HEK293T (cell line): Measurements from ENCODE around the gene KIF13A.

Source experiments
- CTCF ChIA-PET: fragments of 350-600 bp; formaldehyde crosslinking; extraction: SDS; loops from one replicate; lab custom pipeline; 2021; ENCODE audit warnings: antibody characterized with exemption, inconsistent platforms; lab: Yijun Ruan, JAX
- POLR2A ChIA-PET: fragments of 350-600 bp; formaldehyde crosslinking; extraction: SDS; loops from one replicate; lab custom pipeline; 2020; ENCODE audit warnings: antibody characterized with exemption, inconsistent platforms; lab: Yijun Ruan, JAX
- DNase-seq: peaks from one replicate; pipeline ENCODE4 v3.0.0; 2012; ENCODE audit warnings: mixed read lengths; ENCODE audit errors: extremely low spot score
- ARNT ChIP-seq: fragments of 450-650 bp; IDR thresholded peaks from 2 replicates; pipeline ENCODE4 v1.6.1; 2017; ENCODE audit warnings: mild to moderate bottlenecking
- BHLHE40 ChIP-seq: fragments of 450-650 bp; IDR thresholded peaks from 2 replicates; pipeline ENCODE4 v1.6.1; 2016; ENCODE audit warnings: mild to moderate bottlenecking, moderate library complexity, borderline replicate concordance
- CTBP1 ChIP-seq: fragments of 450-650 bp; IDR thresholded peaks from 2 replicates; pipeline ENCODE4 v1.6.1; 2016; ENCODE audit warnings: borderline replicate concordance
- ELF4 ChIP-seq: fragments of 450-650 bp; IDR thresholded peaks from 2 replicates; pipeline ENCODE4 v1.6.1; 2017; ENCODE audit warnings: antibody characterized with exemption
- FOXA1 ChIP-seq: fragments of 450-650 bp; IDR thresholded peaks from 2 replicates; pipeline ENCODE4 v1.6.1; 2016; ENCODE audit warnings: mild to moderate bottlenecking
- FOXK2 ChIP-seq: fragments of 450-650 bp; IDR thresholded peaks from 2 replicates; pipeline ENCODE4 v1.6.1; 2016; ENCODE audit warnings: mild to moderate bottlenecking
- FOXM1 ChIP-seq: fragments of 450-650 bp; IDR thresholded peaks from 2 replicates; pipeline ENCODE4 v1.6.1; 2017; ENCODE audit warnings: mild to moderate bottlenecking, borderline replicate concordance
- HDGF ChIP-seq: fragments of 450-650 bp; IDR thresholded peaks from 2 replicates; pipeline ENCODE4 v1.6.1; 2017; ENCODE audit warnings: antibody characterized with exemption, borderline replicate concordance
- L3MBTL2 ChIP-seq: fragments of 450-650 bp; conservative IDR thresholded peaks from 2 replicates; pipeline ENCODE4 v1.6.1; 2016; ENCODE audit warnings: mild to moderate bottlenecking
- LEF1 ChIP-seq: fragments of 450-650 bp; IDR thresholded peaks from 2 replicates; pipeline ENCODE4 v1.6.1; 2017; ENCODE audit warnings: mild to moderate bottlenecking, borderline replicate concordance
- NFRKB ChIP-seq: fragments of 450-650 bp; IDR thresholded peaks from 2 replicates; pipeline ENCODE4 v1.6.1; 2016; ENCODE audit warnings: mild to moderate bottlenecking, moderate library complexity
- SP1 ChIP-seq: fragments of 450-650 bp; IDR thresholded peaks from 2 replicates; pipeline ENCODE4 v1.6.1; 2017
- SUZ12 ChIP-seq: fragments of 450-650 bp; IDR thresholded peaks from 2 replicates; pipeline ENCODE4 v1.6.1; 2016; ENCODE audit warnings: mild to moderate bottlenecking
- TARDBP ChIP-seq: fragments of 450-650 bp; IDR thresholded peaks from 2 replicates; pipeline ENCODE4 v1.6.1; 2016
- ZNF384 ChIP-seq: fragments of 450-650 bp; IDR thresholded peaks from 2 replicates; pipeline ENCODE4 v1.6.1; 2016
- TF ChIP-seq, protein P1 (sequence below): fragments of 450-650 bp; IDR thresholded peaks from 2 replicates; pipeline ENCODE4 v1.6.1; 2016

The KIF13A gene

GRCh38 chr6:17826301-17826700 is 161.1 kb downstream of the KIF13A start:
- POLR2A ChIA-PET: no interaction called here
- CTCF ChIA-PET: no interaction called here
- no peak for TF ChIP-seq HDGF
- no peak for TF ChIP-seq L3MBTL2
- no peak for TF ChIP-seq FOXM1
- TF ChIP-seq ZNF384: no peak
- TF ChIP-seq, protein P1, sequence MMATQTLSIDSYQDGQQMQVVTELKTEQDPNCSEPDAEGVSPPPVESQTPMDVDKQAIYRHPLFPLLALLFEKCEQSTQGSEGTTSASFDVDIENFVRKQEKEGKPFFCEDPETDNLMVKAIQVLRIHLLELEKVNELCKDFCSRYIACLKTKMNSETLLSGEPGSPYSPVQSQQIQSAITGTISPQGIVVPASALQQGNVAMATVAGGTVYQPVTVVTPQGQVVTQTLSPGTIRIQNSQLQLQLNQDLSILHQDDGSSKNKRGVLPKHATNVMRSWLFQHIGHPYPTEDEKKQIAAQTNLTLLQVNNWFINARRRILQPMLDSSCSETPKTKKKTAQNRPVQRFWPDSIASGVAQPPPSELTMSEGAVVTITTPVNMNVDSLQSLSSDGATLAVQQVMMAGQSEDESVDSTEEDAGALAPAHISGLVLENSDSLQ: no peak
- TF ChIP-seq FOXK2: no peak
- TF ChIP-seq ARNT: no peak
- no peak for TF ChIP-seq BHLHE40
- no peak for TF ChIP-seq SP1
- TF ChIP-seq FOXA1: no peak
- no peak for TF ChIP-seq TARDBP
- no peak for TF ChIP-seq LEF1
- TF ChIP-seq SUZ12: no peak
- TF ChIP-seq CTBP1: no peak
- TF ChIP-seq NFRKB: no peak
- no peak for DNase-seq

DNA sequence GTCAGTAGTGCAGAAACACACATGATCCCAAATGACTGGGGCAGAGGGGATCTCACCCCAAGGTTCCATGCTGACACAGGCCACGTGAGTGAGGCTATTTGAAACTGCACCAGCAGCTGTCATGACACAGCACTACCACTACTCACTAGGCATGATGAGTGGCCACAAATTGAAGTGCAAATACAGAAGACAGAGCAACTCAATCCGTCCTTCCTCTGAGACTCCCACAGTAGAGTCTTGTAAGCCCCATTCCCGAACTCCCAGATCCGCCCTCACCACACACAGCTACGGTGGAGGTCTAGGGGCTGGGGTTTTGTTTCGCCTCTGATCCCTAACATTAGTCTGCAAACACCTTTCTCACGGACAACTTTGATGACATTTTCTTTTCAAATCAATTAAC is 167.4 kb downstream of the KIF13A start:
- TF ChIP-seq ELF4 (no peak), CTBP1 (no peak), FOXA1 (no peak), HDGF (no peak), FOXK2 (no peak), L3MBTL2 (no peak), FOXM1 (no peak), SUZ12 (no peak), TARDBP (no peak), LEF1 (no peak), SP1 (no peak), NFRKB (no peak), BHLHE40 (no peak), ZNF384 (no peak)
- TF ChIP-seq, protein P1: no peak
- ChIA-PET POLR2A (no interaction called here), CTCF (no interaction called here)
- peak; percentile 13 for DNase-seq

DNA sequence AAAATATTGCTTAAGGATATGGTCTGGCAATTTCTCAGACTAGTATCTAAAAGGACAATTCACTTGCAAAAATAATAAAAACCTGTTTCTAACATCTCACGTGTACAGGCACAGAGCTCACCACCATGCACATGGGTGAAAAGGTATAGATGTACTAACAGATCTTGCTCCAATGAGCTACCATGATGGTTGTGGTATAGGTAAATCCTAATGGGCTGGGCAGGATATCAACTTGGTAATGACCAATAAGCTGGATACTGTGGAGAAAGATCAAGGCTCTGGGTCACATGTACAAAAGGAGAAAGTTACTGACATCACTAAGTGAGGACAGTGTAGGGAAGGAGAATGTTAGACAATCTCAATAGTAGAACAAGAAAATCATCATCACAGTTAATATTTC is 169.7 kb downstream of the KIF13A start:
- CTCF ChIA-PET: interaction anchor here (0.6 to 1.6 kb wide), 4 partner anchors 230 to 236 kb away, joined by 3 to 6 read pairs (median 3); no protein-coding TSS in a partner anchor
- no peak for DNase-seq

GRCh38 chr6:17816921-17817611 is 170.4 kb downstream of the KIF13A start:
- no peak for DNase-seq
- TF ChIP-seq CTBP1 (no peak), ARNT (no peak), BHLHE40 (no peak), L3MBTL2 (no peak), TARDBP (no peak), FOXK2 (no peak), NFRKB (no peak), LEF1 (no peak), FOXM1 (no peak)
- POLR2A ChIA-PET: no interaction called here
- CTCF ChIA-PET: interaction anchor here (0.6 to 1.6 kb wide), 4 partner anchors 231 to 306 kb away, joined by 3 to 6 read pairs (median 4); partner anchors contain the start of gene NHLRC1

More for the DNA sequence above, 169.7 kb downstream of the KIF13A start:
- TF ChIP-seq SUZ12 (no peak), FOXM1 (no peak), FOXK2 (no peak), NFRKB (no peak), SP1 (no peak), LEF1 (no peak), BHLHE40 (no peak), ELF4 (no peak)
- TF ChIP-seq, protein P1: no peak
- POLR2A ChIA-PET: no interaction called here

DNA sequence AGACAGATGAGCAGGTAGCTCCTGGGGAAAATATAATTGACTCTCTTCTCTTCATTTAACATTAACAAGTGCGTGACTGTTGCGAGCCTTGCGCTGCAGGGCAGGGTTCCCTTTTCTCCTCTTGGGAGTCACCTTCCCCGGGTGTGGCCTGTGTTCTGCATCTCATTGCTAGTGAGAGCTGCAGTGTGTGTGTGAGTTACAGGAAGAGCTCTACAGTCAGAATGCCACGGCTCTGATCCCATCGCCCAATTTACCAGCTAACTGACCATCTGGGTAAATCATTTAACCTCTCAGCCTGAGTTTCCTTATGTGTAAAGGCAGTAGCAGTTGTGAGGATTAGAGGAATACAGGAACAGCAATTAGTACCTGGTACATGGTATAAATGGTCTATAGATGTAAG is 173.9 kb downstream of the KIF13A start:
- CTCF ChIA-PET: interaction anchor here (0.6 kb wide), 1 partner anchor 9 kb away, joined by 3 read pairs; no protein-coding TSS in a partner anchor

More for the DNA sequence above, 173.9 kb downstream of the KIF13A start:
- no peak for TF ChIP-seq LEF1
- no peak for TF ChIP-seq ARNT
- TF ChIP-seq CTBP1: no peak
- TF ChIP-seq, protein P1: no peak
- TF ChIP-seq SP1: no peak
- no peak for TF ChIP-seq TARDBP
- no peak for TF ChIP-seq ZNF384
- TF ChIP-seq ELF4: no peak
- TF ChIP-seq BHLHE40: no peak
- no peak for TF ChIP-seq HDGF
- TF ChIP-seq L3MBTL2: no peak
- POLR2A ChIA-PET: no interaction called here
- DNase-seq: no peak
